CD4-positive, CD25-positive, alpha-beta regulatory T cell (primary cell): ENCODE results near the gene STMND1. TPM values are rescaled to one million over a fixed set of nuclear protein-coding genes. Genes with fewer than 3 reads are reported as not detected.

Source experiments
- ATAC-seq, 2 donors: fragments of 150-1000 bp; cut with Tn5 transposase; one replicate each; pipeline ENCODE4 v1.10.0; 2021; ENCODE audit warnings: low read depth in 2 of 2, moderate number of reproducible peaks in 2 of 2, moderate library complexity in 1 of 2
- DNase-seq, 3 donors: peaks; one replicate each; pipeline versions ENCODE4 v3.0.0 to v3.0.0-alpha.2; 2012 to 2022; ENCODE audit warnings: mixed read lengths in 1 of 3
- H3K27ac ChIP-seq: one replicate; pipeline ENCODE4 v1.7.0; 2013; ENCODE audit warnings: mild to moderate bottlenecking, low read length; ENCODE audit not compliant: insufficient read depth, poor library complexity, severe bottlenecking
- H3K27me3 ChIP-seq: one replicate; pipeline ENCODE4 v1.7.0; 2013; ENCODE audit warnings: low read length; ENCODE audit not compliant: control insufficient read depth, insufficient read depth
- H3K36me3 ChIP-seq: one replicate; pipeline ENCODE4 v1.7.0; 2013; ENCODE audit warnings: mild to moderate bottlenecking, low read length, moderate library complexity; ENCODE audit not compliant: control insufficient read depth, insufficient read depth
- H3K4me1 ChIP-seq: 2 replicates; pipeline ENCODE4 v1.7.0; 2013; ENCODE audit warnings: mild to moderate bottlenecking, low read length; ENCODE audit not compliant: insufficient read depth, control insufficient read depth, poor library complexity, severe bottlenecking
- H3K4me3 ChIP-seq: one replicate; pipeline ENCODE4 v1.7.0; 2013; ENCODE audit warnings: low read depth, mild to moderate bottlenecking, low read length, moderate library complexity
- H3K9me3 ChIP-seq, 2 experiments: 1 replicate in 1 of 2; 2 replicates in 1 of 2; pipeline ENCODE4 v1.7.0; 2013; ENCODE audit warnings: low read length in 2 of 2, mild to moderate bottlenecking in 1 of 2, moderate library complexity in 1 of 2; ENCODE audit not compliant: control insufficient read depth in 2 of 2
- H3K27ac Mint-ChIP-seq, 3 donors: one replicate each; pipeline ENCODE4 v1.8.0; 2020 to 2022; ENCODE audit warnings: mild to moderate bottlenecking in 3 of 3, mixed read lengths in 3 of 3, moderate library complexity in 2 of 3
- H3K27me3 Mint-ChIP-seq: one replicate; pipeline ENCODE4 v1.8.0; 2022; ENCODE audit warnings: mild to moderate bottlenecking, mixed read lengths
- H3K36me3 Mint-ChIP-seq: one replicate; pipeline ENCODE4 v1.8.0; 2020; ENCODE audit warnings: mixed read lengths
- H3K4me1 Mint-ChIP-seq, 4 donors: one replicate each; pipeline ENCODE4 v1.8.0; 2020 to 2022; ENCODE audit warnings: mixed read lengths in 4 of 4, mild to moderate bottlenecking in 1 of 4
- H3K4me3 Mint-ChIP-seq, 4 donors: one replicate each; pipeline ENCODE4 v1.8.0; 2020 to 2022; ENCODE audit warnings: mild to moderate bottlenecking in 4 of 4, mixed read lengths in 4 of 4, moderate library complexity in 3 of 4
- H3K9me3 Mint-ChIP-seq, 7 donors: one replicate each; pipeline ENCODE4 v1.8.0; 2020 to 2022; ENCODE audit warnings: mixed read lengths in 7 of 7, mild to moderate bottlenecking in 3 of 7, moderate library complexity in 2 of 7
- polyA plus RNA-seq, 4 donors: library from polyadenylated mRNA; unstranded; fragments of 300-500 nt; fragmentation: Illumina TruSeq; gene quantifications; one replicate each; pipeline ENCODE4 v1.2.3, GENCODE V29; 2021
- total RNA-seq: library from RNA; stranded (reverse); gene quantifications from one replicate; pipeline ENCODE4 v1.2.3, GENCODE V29; 2022

The STMND1 gene
- total RNA-seq = not detected
- not detected for polyA plus RNA-seq

- Mint-ChIP-seq H3K36me3 (no peaks in the 10 kb centered on the region), H3K27ac (no peak within 1 kb of the TSS), H3K9me3 (peaks cover 0 to 3% (median 0%) of the 10 kb centered on the region in 7 donors), H3K27me3 (peaks cover 42% of the 10 kb centered on the region), H3K4me3 (peak within 1 kb of the TSS in 3 of 4 donors; percentile 19 to 76 (median 61)), H3K4me1 (peaks cover 0 to 9% (median 1%) of the 10 kb centered on the region in 4 donors)
- H3K4me1 ChIP-seq = no peaks in the 10 kb centered on the region
- DNase-seq (peak in 1 of 3 donors; percentile 32), ATAC-seq (no peak)
- H3K27me3 ChIP-seq = peaks cover 11% of the 10 kb centered on the region
- no peaks in the 10 kb centered on the region for H3K9me3 ChIP-seq
- no peak within 1 kb of the TSS for H3K27ac ChIP-seq
- no peak within 1 kb of the TSS for H3K4me3 ChIP-seq
- no peaks in the 10 kb centered on the region for H3K36me3 ChIP-seq
Measured at GRCh38 chr6:17101422-17102257, at the start of gene STMND1. TSS of gene STMND1 (plus strand) at chr6:17102050. CDS start at chr6:17102258, 208 bp downstream.

- no peak overlapping the region for H3K4me3 Mint-ChIP-seq
- DNase-seq (no peak), ATAC-seq (no peak)
- peaks cover 0 to 3% (median 0%) of the 10 kb centered on the region in 7 donors for H3K9me3 Mint-ChIP-seq
- Histone ChIP-seq H3K27ac (no peak overlapping the region), H3K27me3 (no peaks in the 10 kb centered on the region), H3K4me1 (no peaks in the 10 kb centered on the region), H3K36me3 (no peaks in the 10 kb centered on the region), H3K9me3 (no peaks in the 10 kb centered on the region), H3K4me3 (no peak overlapping the region)
- H3K4me1 Mint-ChIP-seq = no peaks in the 10 kb centered on the region
- peaks cover 4% of the 10 kb centered on the region for H3K27me3 Mint-ChIP-seq
- no peaks in the 10 kb centered on the region for H3K36me3 Mint-ChIP-seq
- peak overlapping the region in 1 of 3 donors; percentile 80 for H3K27ac Mint-ChIP-seq
Measured at GRCh38 chr6:17054647-17055046, 47.2 kb upstream of the STMND1 start.

- Mint-ChIP-seq H3K36me3 (no peaks in the 10 kb centered on the region), H3K27ac (no peak overlapping the region), H3K4me1 (no peaks in the 10 kb centered on the region), H3K27me3 (peaks cover 4% of the 10 kb centered on the region), H3K4me3 (no peak overlapping the region), H3K9me3 (peaks cover 0 to 2% (median 0%) of the 10 kb centered on the region in 7 donors)
- ATAC-seq (no peak), DNase-seq (no peak)
- no peak overlapping the region for H3K27ac ChIP-seq
- H3K9me3 ChIP-seq = no peaks in the 10 kb centered on the region
- no peaks in the 10 kb centered on the region for H3K4me1 ChIP-seq
- peaks cover 8% of the 10 kb centered on the region for H3K27me3 ChIP-seq
- H3K4me3 ChIP-seq = no peak overlapping the region
- H3K36me3 ChIP-seq = no peaks in the 10 kb centered on the region
Measured at GRCh38 chr6:17057322-17057721, 44.5 kb upstream of the STMND1 start.

GRCh38 chr6:17058550-17058949 lies 43.3 kb upstream of the STMND1 start:
- Mint-ChIP-seq H3K4me1 (no peaks in the 10 kb centered on the region), H3K36me3 (no peaks in the 10 kb centered on the region), H3K4me3 (no peak overlapping the region), H3K27ac (no peak overlapping the region), H3K27me3 (peaks cover 13% of the 10 kb centered on the region), H3K9me3 (no peaks in the 10 kb centered on the region)
- Histone ChIP-seq H3K4me3 (no peak overlapping the region), H3K27me3 (peaks cover 10% of the 10 kb centered on the region), H3K27ac (no peak overlapping the region), H3K4me1 (no peaks in the 10 kb centered on the region), H3K36me3 (no peaks in the 10 kb centered on the region), H3K9me3 (no peaks in the 10 kb centered on the region)
- ATAC-seq (no peak), DNase-seq (no peak)

GRCh38 chr6:17059022-17059421 lies 42.8 kb upstream of the STMND1 start:
- no peaks in the 10 kb centered on the region for H3K9me3 Mint-ChIP-seq

GRCh38 chr6:17059850-17060249 lies 42.0 kb upstream of the STMND1 start:
- no peak for DNase-seq
- Mint-ChIP-seq H3K27ac (no peak overlapping the region), H3K4me3 (no peak overlapping the region), H3K36me3 (no peaks in the 10 kb centered on the region), H3K9me3 (no peaks in the 10 kb centered on the region), H3K4me1 (no peaks in the 10 kb centered on the region), H3K27me3 (peaks cover 13% of the 10 kb centered on the region)
- Histone ChIP-seq H3K27ac (no peak overlapping the region), H3K4me1 (no peaks in the 10 kb centered on the region), H3K4me3 (no peak overlapping the region), H3K9me3 (no peaks in the 10 kb centered on the region), H3K36me3 (no peaks in the 10 kb centered on the region), H3K27me3 (peaks cover 10% of the 10 kb centered on the region)
- ATAC-seq = no peak

More at GRCh38 chr6:17059022-17059421, 42.8 kb upstream of the STMND1 start:
- Histone ChIP-seq H3K4me3 (no peak overlapping the region), H3K9me3 (no peaks in the 10 kb centered on the region), H3K27ac (no peak overlapping the region), H3K36me3 (no peaks in the 10 kb centered on the region), H3K27me3 (peaks cover 10% of the 10 kb centered on the region), H3K4me1 (no peaks in the 10 kb centered on the region)
- Mint-ChIP-seq H3K27ac (no peak overlapping the region), H3K27me3 (peaks cover 17% of the 10 kb centered on the region), H3K4me1 (no peaks in the 10 kb centered on the region), H3K4me3 (no peak overlapping the region), H3K36me3 (no peaks in the 10 kb centered on the region)
- ATAC-seq (no peak), DNase-seq (no peak)

GRCh38 chr6:17061097-17061496 lies 40.8 kb upstream of the STMND1 start:
- Histone ChIP-seq H3K4me3 (no peak overlapping the region), H3K27ac (no peak overlapping the region), H3K4me1 (no peaks in the 10 kb centered on the region), H3K27me3 (peaks cover 11% of the 10 kb centered on the region), H3K9me3 (no peaks in the 10 kb centered on the region), H3K36me3 (no peaks in the 10 kb centered on the region)
- H3K9me3 Mint-ChIP-seq = peaks cover 0 to 2% (median 0%) of the 10 kb centered on the region in 7 donors
- no peak overlapping the region for H3K4me3 Mint-ChIP-seq
- peaks cover 13% of the 10 kb centered on the region for H3K27me3 Mint-ChIP-seq
- no peak for ATAC-seq
- no peak for DNase-seq
- H3K36me3 Mint-ChIP-seq = no peaks in the 10 kb centered on the region
- no peaks in the 10 kb centered on the region for H3K4me1 Mint-ChIP-seq
- H3K27ac Mint-ChIP-seq = no peak overlapping the region
